ENCODE data around the gene BAG1. TPM values are rescaled to one million over a fixed set of nuclear protein-coding genes. Genes with fewer than 3 reads are reported as not detected.
A peak's percentile ranks its signal among the peaks of the same experiment; 100 is the strongest.

BAG1 gene
- total and polyA plus RNA-seq, 9 donors: 41.0 to 70.9 (median 59.6) TPM

DNA sequence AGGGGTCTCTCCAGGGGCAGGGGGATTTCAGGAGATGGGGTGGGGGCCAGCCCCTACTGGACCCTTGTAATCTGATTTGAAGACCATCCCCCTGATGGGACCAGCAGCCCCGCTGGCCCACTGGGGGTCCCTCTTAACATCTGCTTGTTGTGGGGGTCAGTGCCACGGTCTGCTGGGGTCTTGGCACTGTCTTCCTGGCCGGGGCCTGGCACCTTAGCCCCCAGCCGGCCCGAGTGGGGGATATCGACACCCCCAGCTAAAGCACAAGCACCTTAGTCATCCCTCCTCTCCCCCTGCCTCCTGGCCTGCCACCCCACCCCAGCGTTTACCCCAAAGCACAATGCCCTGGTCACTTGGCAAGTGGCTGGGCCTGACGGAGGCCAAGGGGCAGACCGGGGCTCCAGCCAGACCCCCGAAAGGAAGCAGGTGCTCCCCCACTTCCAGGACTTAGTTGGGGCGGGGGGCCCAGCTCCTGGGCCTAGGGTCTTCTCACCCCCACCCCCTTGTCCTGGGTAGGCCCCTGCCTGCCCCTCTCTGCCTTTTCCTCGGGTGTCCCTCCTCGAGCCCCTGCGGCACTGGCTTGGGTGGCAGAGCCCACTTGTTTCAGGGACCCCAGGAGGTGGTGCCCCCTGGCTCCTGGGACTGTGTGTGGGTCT is 24.4 kb upstream of the BAG1 start:
- intact Hi-C loops (cut with DNase I): loop anchor here in 1 of 4 donors (10.0 kb wide), 1 partner anchor 176 kb away; no protein-coding TSS in a partner anchor
- Histone ChIP-seq H3K27me3 (no peaks in the 10 kb centered on the region), H3K4me1 (ENCODE audit: insufficient read depth) (peaks cover 6% of the 10 kb centered on the region), H3K9me3 (no peaks in the 10 kb centered on the region), H3K4me3 (no peak overlapping the region), H3K27ac (peak overlapping the region; percentile 82 to 89), H3K36me3 (no peaks in the 10 kb centered on the region)
- WGBS, 3 donors: 71 to 83% (median 73%) methylated on average over 13 to 14 of the region's 14 CpGs
- TF ChIP-seq EP300 (IDR thresholded peaks at IDR 0.05): no peak
- TF ChIP-seq, protein P1, sequence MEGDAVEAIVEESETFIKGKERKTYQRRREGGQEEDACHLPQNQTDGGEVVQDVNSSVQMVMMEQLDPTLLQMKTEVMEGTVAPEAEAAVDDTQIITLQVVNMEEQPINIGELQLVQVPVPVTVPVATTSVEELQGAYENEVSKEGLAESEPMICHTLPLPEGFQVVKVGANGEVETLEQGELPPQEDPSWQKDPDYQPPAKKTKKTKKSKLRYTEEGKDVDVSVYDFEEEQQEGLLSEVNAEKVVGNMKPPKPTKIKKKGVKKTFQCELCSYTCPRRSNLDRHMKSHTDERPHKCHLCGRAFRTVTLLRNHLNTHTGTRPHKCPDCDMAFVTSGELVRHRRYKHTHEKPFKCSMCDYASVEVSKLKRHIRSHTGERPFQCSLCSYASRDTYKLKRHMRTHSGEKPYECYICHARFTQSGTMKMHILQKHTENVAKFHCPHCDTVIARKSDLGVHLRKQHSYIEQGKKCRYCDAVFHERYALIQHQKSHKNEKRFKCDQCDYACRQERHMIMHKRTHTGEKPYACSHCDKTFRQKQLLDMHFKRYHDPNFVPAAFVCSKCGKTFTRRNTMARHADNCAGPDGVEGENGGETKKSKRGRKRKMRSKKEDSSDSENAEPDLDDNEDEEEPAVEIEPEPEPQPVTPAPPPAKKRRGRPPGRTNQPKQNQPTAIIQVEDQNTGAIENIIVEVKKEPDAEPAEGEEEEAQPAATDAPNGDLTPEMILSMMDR (IDR thresholded peaks at IDR 0.05): no peak
- TF ChIP-seq POLR2A (IDR thresholded peaks at IDR 0.05): no peak
- peak; percentile 20 to 57 (median 50) for DNase-seq

DNA sequence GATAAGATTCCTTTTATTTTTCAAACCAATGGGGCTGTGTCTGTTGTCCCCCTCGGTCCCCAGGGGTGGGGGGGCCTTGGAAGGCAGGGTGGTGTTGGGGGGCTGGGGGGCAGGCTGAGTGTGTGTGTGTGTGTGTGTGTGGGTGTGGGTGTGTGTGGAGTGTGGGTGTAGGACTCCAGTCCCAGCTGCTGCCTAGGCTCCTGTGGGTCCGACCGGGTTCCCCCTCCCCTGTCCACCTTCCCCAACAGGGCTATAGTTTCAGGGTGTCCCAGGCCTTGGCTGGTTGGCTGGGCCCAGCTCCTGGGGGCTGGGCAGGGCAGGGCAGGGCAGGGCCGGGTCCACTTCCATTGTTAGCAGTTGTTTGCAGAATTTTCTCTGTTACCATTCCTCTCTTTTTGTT is 23.7 kb upstream of the BAG1 start:
- no peaks in the 10 kb centered on the region for H3K27me3 ChIP-seq
- H3K9me3 ChIP-seq: no peaks in the 10 kb centered on the region
- H3K27ac ChIP-seq: peak overlapping the region in 1 of 2 donors; percentile 89
- H3K4me1 ChIP-seq (ENCODE audit: insufficient read depth): peaks cover 6% of the 10 kb centered on the region
- 76 to 85% (median 79%) methylated on average over 4 of the region's 4 CpGs for WGBS, 3 donors
- H3K36me3 ChIP-seq: no peaks in the 10 kb centered on the region
- no peak overlapping the region for H3K4me3 ChIP-seq
- intact Hi-C loops (cut with DNase I): loop anchor here in 1 of 4 donors (10.0 kb wide), 1 partner anchor 177 kb away; no protein-coding TSS in a partner anchor
- peak in 2 of 5 donors; percentile 31 to 35 for DNase-seq
- TF ChIP-seq EP300 (IDR thresholded peaks at IDR 0.05) (no peak), POLR2A (IDR thresholded peaks at IDR 0.05) (no peak)
- TF ChIP-seq, protein P1 (IDR thresholded peaks at IDR 0.05): no peak

DNA sequence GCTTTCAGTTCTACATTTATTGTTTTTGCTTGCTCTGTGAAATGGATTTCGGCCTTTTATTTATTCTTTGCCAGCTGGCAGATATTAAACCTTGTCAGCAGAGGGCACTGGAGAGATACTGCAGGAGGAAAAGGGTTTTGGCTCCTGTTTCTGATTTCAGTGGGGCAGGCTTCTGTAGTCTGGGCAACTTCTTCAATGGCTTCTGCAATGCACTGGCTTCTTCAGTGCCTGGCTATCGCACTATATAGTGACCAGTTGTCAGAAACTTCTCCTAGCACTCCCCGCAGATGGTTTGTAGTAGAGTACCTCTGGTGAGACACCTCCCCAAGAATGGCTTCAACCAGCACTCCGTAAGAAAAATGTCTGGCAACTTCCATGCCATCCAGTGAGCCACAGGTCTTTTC is 22.6 kb upstream of the BAG1 start:
- H3K9me3 ChIP-seq: no peaks in the 10 kb centered on the region
- H3K4me1 ChIP-seq (ENCODE audit: insufficient read depth): peaks cover 6% of the 10 kb centered on the region
- no peaks in the 10 kb centered on the region for H3K27me3 ChIP-seq
- H3K4me3 ChIP-seq: no peak overlapping the region
- 59 to 63% (median 59%) methylated on average over 4 of the region's 4 CpGs for WGBS, 3 donors
- no peak overlapping the region for H3K27ac ChIP-seq
- no peak for TF ChIP-seq EP300 (IDR thresholded peaks at IDR 0.05)
- TF ChIP-seq, protein P1 (IDR thresholded peaks at IDR 0.05): peak in 2 of 3 donors; percentile 42 to 47
- H3K36me3 ChIP-seq: no peaks in the 10 kb centered on the region
- peak in 1 of 5 donors; percentile 42 for DNase-seq
- intact Hi-C loops (cut with DNase I): loop anchor here in 1 of 4 donors (10.0 kb wide), 1 partner anchor 178 kb away; no protein-coding TSS in a partner anchor

DNA sequence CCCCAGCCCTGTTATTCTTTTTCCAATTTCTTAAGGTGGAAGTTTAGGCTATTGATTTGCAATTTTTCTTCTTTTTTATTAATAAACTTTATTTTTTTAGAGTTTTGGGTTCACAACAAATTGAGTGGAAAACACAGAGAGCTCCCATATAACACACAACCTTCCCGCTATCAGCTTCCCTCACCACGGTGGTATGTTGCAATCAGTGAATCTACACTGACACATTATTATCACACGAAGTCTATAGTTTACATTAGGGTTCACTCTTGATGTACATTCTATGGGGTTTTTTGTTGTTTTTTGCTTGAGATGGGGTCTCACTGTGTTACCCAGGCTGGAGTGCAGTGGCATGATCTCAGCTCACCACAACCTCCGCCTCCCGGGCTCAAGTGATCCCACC is 21.0 kb upstream of the BAG1 start:
- TF ChIP-seq EP300 (IDR thresholded peaks at IDR 0.05) (no peak), POLR2A (IDR thresholded peaks at IDR 0.05) (no peak)
- TF ChIP-seq, protein P1 (IDR thresholded peaks at IDR 0.05): no peak
- intact Hi-C loops (cut with DNase I): loop anchor here in 1 of 4 donors (10.0 kb wide), 1 partner anchor 179 kb away; no protein-coding TSS in a partner anchor
- no peaks in the 10 kb centered on the region for H3K9me3 ChIP-seq
- no peak overlapping the region for H3K4me3 ChIP-seq
- H3K27ac ChIP-seq: no peak overlapping the region
- H3K4me1 ChIP-seq (ENCODE audit: insufficient read depth): peaks cover 4% of the 10 kb centered on the region
- 86 to 90% (median 88%) methylated on average over 5 of the region's 5 CpGs for WGBS, 3 donors
- no peak for DNase-seq
- H3K27me3 ChIP-seq: no peaks in the 10 kb centered on the region
- no peaks in the 10 kb centered on the region for H3K36me3 ChIP-seq
